GM18511 (cell line): ENCODE data around the gene GSTA4.
"Not testable (repeated sequence)": the region's sequence is repeated elsewhere in the genome, so short reads cannot be mapped to it uniquely, and the experiment has no call there.

Source experiments
- ATAC-seq: cut with Tn5 transposase; IDR thresholded peaks from one replicate; pipeline ENCODE4 v1.9.1; 2021; ENCODE audit warnings: mild to moderate bottlenecking, moderate library complexity; ENCODE audit not compliant: unreplicated experiment

Gene GSTA4

GRCh38 chr6:52976591-52977035 is 18.5 kb downstream of the GSTA4 start:
- peak; percentile 89 for ATAC-seq

- ATAC-seq = no peak
Observed at GRCh38 chr6:52976149-52976548, 18.9 kb downstream of the GSTA4 start.

- no peak for ATAC-seq
Observed at GRCh38 chr6:52975580-52975979, 19.5 kb downstream of the GSTA4 start.

GRCh38 chr6:52972989-52973388 is 22.1 kb downstream of the GSTA4 start:
- ATAC-seq = no peak

GRCh38 chr6:52969359-52969758 is 25.7 kb downstream of the GSTA4 start:
- no peak for ATAC-seq

- no peak for ATAC-seq
Observed at GRCh38 chr6:52966101-52966500, 29.0 kb downstream of the GSTA4 start.

- no peak for ATAC-seq
Observed at GRCh38 chr6:52965380-52965779, 29.7 kb downstream of the GSTA4 start.

DNA sequence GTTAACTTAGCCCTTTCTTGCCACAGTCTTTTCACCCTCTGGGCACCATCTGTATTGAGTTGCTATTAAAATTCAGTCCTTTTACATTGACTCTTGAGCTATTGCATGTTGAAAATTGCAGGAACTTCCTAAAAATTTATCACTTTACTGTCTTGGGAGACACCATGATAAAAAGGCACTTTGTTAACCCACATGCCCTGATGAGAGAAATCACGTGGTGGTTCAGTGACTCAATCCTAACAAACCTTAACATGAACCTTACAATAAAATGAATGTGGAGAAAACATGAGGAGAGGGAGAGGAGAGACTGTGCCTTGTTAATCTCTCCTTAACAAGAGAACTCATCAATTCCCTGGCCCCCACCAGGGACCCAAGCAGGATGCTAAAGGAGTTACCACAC is 30.8 kb downstream of the GSTA4 start:
- ATAC-seq = no peak

DNA sequence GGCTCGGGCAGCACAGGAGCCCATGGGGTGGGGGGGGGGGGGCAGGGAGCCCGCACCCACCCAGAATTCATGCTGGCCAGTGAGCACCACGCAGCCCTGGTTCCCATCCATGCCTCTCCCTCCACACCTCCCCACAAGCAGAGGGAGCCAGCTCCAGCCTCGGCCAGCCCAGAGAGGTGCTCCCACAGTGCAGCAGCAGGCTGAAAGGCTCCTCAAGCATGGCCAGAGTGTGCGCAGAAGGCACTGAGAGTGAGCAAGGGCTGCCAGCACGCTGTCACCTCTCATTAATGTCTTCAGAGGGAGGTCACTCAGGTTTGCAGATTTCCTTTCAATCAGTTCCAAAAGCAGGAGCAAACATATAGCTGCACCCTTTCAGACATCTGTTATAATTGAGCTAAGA is 32.4 kb downstream of the GSTA4 start:
- no peak for ATAC-seq

GRCh38 chr6:52961022-52961421 is 34.1 kb downstream of the GSTA4 start:
- ATAC-seq = not testable (repeated sequence)

GRCh38 chr6:52960211-52960610 is 34.9 kb downstream of the GSTA4 start:
- ATAC-seq = not testable (repeated sequence)

DNA sequence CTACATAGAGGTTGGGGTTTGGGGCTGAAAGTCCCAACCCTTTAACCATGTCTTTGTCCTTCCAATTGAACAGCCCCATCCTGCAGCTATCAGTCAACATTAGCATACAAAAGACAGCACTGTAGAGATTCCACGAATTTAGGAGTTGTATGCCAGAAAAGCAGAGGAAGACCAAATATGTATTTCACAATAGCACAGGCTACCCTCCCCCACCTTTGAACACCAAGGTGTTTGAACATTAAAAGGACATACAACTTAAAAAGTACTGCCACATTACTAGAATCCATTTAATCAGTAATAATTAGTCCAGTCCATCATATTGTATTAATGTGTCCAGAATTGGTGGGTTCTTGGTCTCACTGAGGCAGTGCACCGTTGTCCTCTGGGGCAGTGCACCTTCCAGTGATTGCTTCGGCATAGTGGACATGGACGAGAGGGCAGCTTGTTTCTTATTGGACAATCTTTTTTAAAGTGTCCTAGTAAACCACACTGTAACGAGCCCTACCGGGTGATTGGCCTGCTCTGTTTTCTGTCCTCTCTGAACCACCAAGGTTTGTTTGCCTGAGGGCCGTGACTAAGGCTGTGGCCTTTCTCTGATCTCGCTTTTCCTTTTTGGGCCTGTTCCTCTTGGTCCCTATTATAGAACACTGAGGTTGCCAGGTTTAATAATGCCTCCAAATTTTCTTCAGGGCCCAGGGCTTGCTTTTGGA is 36.4 kb downstream of the GSTA4 start:
- no peak for ATAC-seq

DNA sequence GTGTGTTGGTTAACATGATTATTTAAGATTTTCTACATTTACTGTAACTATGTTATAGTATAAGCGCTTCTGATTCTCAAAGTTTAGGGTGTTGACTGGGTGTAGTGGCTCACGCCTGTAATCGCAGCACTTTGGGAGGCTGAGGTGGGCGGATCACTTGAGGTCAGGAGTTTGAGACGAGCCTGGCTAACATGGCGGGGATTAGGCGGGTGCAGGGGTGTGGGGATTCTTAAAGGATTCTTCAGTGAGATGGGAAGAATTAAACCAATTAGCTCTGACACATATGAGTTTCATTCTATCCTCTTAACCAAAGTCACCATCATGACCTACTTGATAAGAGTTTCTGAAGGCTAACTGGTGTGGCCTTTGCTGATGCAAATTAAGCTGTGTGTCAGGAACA is 39.2 kb downstream of the GSTA4 start:
- no peak for ATAC-seq

DNA sequence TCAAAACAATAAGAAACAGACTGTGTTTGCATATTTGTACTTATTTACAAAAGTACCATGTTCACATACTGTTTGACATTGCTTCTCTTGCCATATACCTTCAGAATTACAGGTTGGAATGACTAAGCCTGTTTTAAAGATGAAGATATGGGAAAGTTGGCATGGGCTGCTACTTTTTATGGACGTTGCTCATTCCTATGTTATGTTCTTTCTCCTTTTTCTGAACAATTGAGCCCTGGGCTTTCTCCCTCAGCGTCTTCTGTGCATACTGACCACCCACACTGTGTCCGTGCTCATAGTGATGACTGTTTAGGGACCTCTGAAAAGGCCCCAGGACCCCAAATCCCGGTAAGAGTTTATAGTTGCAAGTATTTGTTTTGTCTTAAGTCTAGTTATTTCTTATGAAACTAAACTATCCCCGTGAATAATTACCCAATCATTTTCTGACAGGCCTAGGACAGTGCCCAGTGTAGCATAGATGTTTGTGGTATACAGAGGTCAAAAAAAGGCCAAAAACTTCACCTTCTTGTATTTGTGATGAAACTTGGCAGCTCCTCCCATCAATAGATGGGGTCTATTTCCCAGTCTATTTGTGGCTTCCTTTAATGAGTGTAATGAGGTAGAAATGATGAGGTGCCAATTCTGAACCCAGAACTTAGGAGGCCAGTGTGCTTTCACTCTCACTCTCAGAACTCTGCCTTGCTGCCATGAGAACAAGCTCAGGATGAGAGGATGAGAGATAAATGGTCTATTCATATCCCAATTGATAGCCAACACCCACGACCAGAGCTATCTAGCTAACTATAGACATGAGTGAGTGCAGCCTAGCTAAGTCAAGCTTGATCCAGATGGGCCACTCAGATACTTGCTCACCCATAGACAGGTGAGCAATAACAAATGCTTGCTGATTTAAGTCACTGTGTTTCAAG is 40.9 kb downstream of the GSTA4 start:
- ATAC-seq = peak; percentile 84

DNA sequence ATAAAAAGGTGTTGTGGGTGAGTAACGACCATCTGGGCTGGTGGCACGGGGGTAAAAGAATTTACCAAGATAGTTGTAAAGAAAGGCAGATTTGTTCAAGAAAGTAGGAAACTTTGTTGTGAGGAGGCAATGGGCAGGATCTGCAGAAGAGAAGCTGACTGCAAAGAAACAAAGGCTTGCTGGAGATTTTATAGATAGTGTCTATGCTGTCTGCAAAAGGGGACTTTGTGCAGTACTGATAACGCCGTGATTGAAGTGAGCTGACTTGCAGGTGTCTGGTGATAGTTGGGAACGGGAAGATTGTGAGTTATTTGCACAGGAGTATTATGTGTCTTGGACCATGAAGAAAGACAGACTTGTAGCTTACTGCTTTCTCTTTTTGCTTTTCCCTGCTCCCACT is 48.8 kb downstream of the GSTA4 start:
- no peak for ATAC-seq

DNA sequence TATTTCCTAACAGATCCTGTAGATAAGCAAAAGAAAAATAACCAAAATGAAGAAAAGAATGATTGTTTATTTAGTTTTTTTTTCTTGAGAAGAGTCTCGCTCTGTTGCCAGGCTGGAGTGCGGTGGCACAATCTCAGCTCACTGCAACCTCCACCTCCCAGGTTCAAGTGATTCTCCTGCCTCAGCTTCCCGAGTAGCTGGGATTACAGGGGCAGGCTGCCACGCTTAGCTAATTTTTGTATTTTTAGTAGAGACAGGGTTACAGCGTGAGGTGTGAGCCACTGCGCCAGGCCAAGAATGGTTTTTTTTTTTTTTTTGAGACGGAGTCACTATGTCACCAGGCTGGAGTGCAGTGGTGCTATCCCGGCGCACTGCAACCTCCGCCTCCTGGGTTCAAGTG is 52.3 kb downstream of the GSTA4 start:
- ATAC-seq = not testable (repeated sequence)

GRCh38 chr6:52942221-52942620 is 52.9 kb downstream of the GSTA4 start:
- no peak for ATAC-seq

- ATAC-seq = no peak
Observed at GRCh38 chr6:52937908-52938307, 57.2 kb downstream of the GSTA4 start.

DNA sequence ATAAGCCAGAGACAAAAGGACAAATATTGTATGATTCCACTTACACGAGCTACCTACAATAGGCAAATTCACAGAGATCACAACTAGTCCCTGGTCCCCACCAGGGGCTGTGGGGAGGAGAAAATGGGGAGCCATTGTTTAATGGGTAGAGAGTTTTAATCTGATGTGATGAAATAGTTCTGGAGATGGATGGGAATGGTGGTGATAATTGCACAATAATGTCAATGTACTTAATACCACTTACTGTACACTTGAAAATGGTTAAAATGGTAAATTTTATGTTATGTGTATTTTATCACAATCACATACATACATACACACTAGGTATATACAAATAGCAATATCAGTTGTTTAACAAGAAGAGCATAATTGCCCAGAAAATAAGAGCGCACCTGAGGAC is 61.3 kb downstream of the GSTA4 start:
- no peak for ATAC-seq

- ATAC-seq = no peak
Observed at GRCh38 chr6:52931351-52931750, 63.7 kb downstream of the GSTA4 start.

DNA sequence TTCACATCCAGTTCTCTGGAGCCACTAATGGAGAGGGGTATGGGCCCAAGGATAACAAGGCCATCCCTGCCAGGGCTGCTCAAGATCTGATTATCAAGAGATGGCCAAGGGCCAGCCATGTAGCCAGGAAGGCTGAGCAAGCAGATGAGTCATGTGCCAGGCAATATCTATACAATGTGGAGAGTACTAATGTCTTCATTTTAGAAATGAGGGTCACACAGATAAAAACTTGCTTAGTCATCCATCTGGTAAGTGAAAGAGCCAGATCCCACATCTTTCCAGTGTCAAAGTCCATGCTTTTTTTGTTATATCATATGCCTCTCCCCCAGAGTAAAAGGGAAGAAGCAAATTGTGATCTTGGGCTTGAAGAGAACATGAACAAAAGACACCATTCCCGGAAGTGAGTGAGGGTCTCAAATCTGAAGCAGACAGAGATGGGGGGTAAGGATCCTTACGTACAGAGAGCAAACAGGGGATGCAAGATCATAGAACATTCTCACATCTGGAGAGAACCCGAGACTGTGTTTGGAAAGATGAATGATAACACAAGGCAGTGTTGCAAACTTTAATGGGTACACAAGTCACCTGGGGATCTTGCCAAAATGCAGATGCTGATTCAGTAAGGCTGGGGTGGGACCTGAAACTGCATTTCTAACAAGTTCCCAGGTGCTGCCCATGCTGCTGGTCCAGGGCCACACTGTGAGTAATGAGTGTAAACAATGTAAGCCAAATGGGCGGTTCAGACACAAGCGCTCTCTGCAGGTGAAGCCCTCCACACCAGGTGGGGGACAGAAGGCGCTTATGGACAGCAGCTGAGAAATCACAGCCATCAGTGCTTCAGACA is 65.5 kb downstream of the GSTA4 start:
- no peak for ATAC-seq
